Fibroblast of gingiva (primary cell): ENCODE measurements around the gene LIN28A.
A peak's percentile ranks its signal among the peaks of the same experiment; 100 is the strongest.

Experiments
- DNase-seq: peaks from one replicate; pipeline ENCODE4 v3.0.0-alpha.2; 2011; ENCODE audit warnings: low read depth

The LIN28A gene

GRCh38 chr1:26438041-26438440 lies 27.4 kb downstream of the LIN28A start:
- DNase-seq: no peak

- no peak for DNase-seq
These were observed 29.6 kb downstream of the LIN28A start for GRCh38 chr1:26440259-26440658.

- no peak for DNase-seq
These were observed 39.3 kb downstream of the LIN28A start for GRCh38 chr1:26449868-26450267.

- no peak for DNase-seq
These were observed 40.3 kb downstream of the LIN28A start for GRCh38 chr1:26450908-26451307.

- no peak for DNase-seq
These were observed 42.0 kb downstream of the LIN28A start for GRCh38 chr1:26452459-26453183.

- DNase-seq: no peak
These were observed 48.5 kb downstream of the LIN28A start for GRCh38 chr1:26459148-26459547.

- no peak for DNase-seq
These were observed 49.0 kb downstream of the LIN28A start for GRCh38 chr1:26459573-26460031.

GRCh38 chr1:26468911-26469310 lies 58.3 kb downstream of the LIN28A start:
- peak; percentile 22 for DNase-seq

- DNase-seq: no peak
These were observed 58.9 kb downstream of the LIN28A start for GRCh38 chr1:26469558-26469957.

- no peak for DNase-seq
These were observed 60.4 kb downstream of the LIN28A start for GRCh38 chr1:26470878-26471497.

GRCh38 chr1:26471498-26472319 lies 61.1 kb downstream of the LIN28A start:
- peak; percentile 71 for DNase-seq

GRCh38 chr1:26472320-26472900 lies 61.8 kb downstream of the LIN28A start, which contains the start of gene HMGN2:
Gene HMGN2 (plus strand): TSS chr1:26472440. CDS start chr1:26472613, 173 bp downstream.
- DNase-seq: peak; percentile 80

- DNase-seq: peak; percentile 95
These were observed 62.6 kb downstream of the LIN28A start for GRCh38 chr1:26472901-26473845.

- no peak for DNase-seq
These were observed 64.2 kb downstream of the LIN28A start for GRCh38 chr1:26474818-26475217.

GRCh38 chr1:26475989-26476388 lies 65.4 kb downstream of the LIN28A start:
- DNase-seq: no peak

- DNase-seq: no peak
These were observed 66.3 kb downstream of the LIN28A start for GRCh38 chr1:26476958-26477357.

- DNase-seq: no peak
These were observed 67.0 kb downstream of the LIN28A start for GRCh38 chr1:26477446-26478152.

GRCh38 chr1:26478159-26478558 lies 67.5 kb downstream of the LIN28A start:
- no peak for DNase-seq

- DNase-seq: no peak
These were observed 68.4 kb downstream of the LIN28A start for GRCh38 chr1:26478988-26479387.
